ENCODE measurements around the gene MATN1.

Gene MATN1

GRCh38 chr1:30686236-30686935 is 37.0 kb downstream of the MATN1 start:
- no peak for DNase-seq
- H3K4me1 Mint-ChIP-seq (ENCODE audit: low read depth): peaks cover 7% of the 10 kb centered on the region
- H3K27ac Mint-ChIP-seq: no peak overlapping the region
- no peaks in the 10 kb centered on the region for H3K9me3 Mint-ChIP-seq
- no peaks in the 10 kb centered on the region for H3K36me3 Mint-ChIP-seq (ENCODE audit: low read depth)
- no peak overlapping the region for H3K4me3 Mint-ChIP-seq
- peaks cover 57% of the 10 kb centered on the region for H3K27me3 Mint-ChIP-seq

- H3K27me3 Mint-ChIP-seq: peaks cover 60% of the 10 kb centered on the region
- no peak overlapping the region for H3K27ac Mint-ChIP-seq
- no peaks in the 10 kb centered on the region for H3K36me3 Mint-ChIP-seq (ENCODE audit: low read depth)
- DNase-seq: no peak
- no peak overlapping the region for H3K4me3 Mint-ChIP-seq
- H3K9me3 Mint-ChIP-seq: no peaks in the 10 kb centered on the region
- peaks cover 7% of the 10 kb centered on the region for H3K4me1 Mint-ChIP-seq (ENCODE audit: low read depth)
Measured at GRCh38 chr1:30685796-30686165, 37.6 kb downstream of the MATN1 start.

- H3K36me3 Mint-ChIP-seq (ENCODE audit: low read depth): no peaks in the 10 kb centered on the region
- H3K27ac Mint-ChIP-seq: no peak overlapping the region
- DNase-seq: peak; percentile 38
- H3K4me1 Mint-ChIP-seq (ENCODE audit: low read depth): peaks cover 7% of the 10 kb centered on the region
- H3K9me3 Mint-ChIP-seq: no peaks in the 10 kb centered on the region
- H3K27me3 Mint-ChIP-seq: peaks cover 65% of the 10 kb centered on the region
- H3K4me3 Mint-ChIP-seq: peak overlapping the region; percentile 51
Measured at GRCh38 chr1:30684881-30685795, 38.2 kb downstream of the MATN1 start.

DNA sequence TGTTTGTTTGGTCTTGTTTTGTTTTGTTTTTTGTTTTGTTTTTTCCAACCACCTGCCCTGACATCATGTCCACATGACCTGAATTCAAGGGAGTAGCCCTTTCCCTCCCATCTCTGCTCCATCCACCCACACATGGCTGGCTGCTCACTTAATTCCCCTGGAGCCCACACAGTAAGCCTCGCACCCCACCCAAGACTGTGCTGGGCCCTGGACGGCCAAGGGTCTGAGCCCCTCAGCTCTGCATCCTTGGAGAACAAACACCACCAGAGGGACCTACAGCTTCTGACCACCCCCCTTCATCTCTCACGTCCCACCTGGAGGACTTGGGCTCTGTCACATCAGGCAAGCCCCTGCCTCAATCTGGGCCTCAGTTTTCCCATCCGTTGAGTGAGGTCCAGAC is 39.1 kb downstream of the MATN1 start:
- no peaks in the 10 kb centered on the region for H3K36me3 Mint-ChIP-seq (ENCODE audit: low read depth)
- no peak overlapping the region for H3K4me3 Mint-ChIP-seq
- H3K4me1 Mint-ChIP-seq (ENCODE audit: low read depth): peaks cover 7% of the 10 kb centered on the region
- no peaks in the 10 kb centered on the region for H3K9me3 Mint-ChIP-seq
- H3K27ac Mint-ChIP-seq: no peak overlapping the region
- no peak for DNase-seq
- peaks cover 65% of the 10 kb centered on the region for H3K27me3 Mint-ChIP-seq

DNA sequence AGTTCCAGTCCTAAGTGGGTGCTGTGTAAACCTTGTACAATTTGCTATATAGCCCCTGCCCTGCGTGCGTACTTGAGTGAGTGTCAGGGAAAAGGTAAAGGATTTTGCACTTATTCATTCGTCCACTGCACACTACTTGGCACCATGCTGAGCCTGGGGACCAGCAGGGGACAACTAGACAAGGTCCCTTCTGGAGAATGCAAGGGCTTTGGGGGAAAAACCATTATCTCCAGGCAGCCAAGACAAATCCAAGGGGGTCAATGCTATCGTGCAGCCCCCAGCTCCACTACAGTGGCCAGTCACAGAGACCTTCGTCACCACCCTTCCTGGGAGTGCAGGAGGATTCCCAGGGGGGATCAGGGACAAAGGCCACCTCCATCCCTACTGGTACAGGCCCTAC is 39.7 kb downstream of the MATN1 start:
- H3K4me3 Mint-ChIP-seq: no peak overlapping the region
- H3K9me3 Mint-ChIP-seq: no peaks in the 10 kb centered on the region
- no peak for DNase-seq
- peaks cover 71% of the 10 kb centered on the region for H3K27me3 Mint-ChIP-seq
- H3K27ac Mint-ChIP-seq: no peak overlapping the region
- no peaks in the 10 kb centered on the region for H3K36me3 Mint-ChIP-seq (ENCODE audit: low read depth)
- H3K4me1 Mint-ChIP-seq (ENCODE audit: low read depth): peaks cover 7% of the 10 kb centered on the region

- no peaks in the 10 kb centered on the region for H3K9me3 Mint-ChIP-seq
- peaks cover 7% of the 10 kb centered on the region for H3K4me1 Mint-ChIP-seq (ENCODE audit: low read depth)
- DNase-seq: no peak
- H3K36me3 Mint-ChIP-seq (ENCODE audit: low read depth): no peaks in the 10 kb centered on the region
- H3K27me3 Mint-ChIP-seq: peaks cover 75% of the 10 kb centered on the region
- no peak overlapping the region for H3K4me3 Mint-ChIP-seq
- H3K27ac Mint-ChIP-seq: no peak overlapping the region
Measured at GRCh38 chr1:30682396-30683275, 40.7 kb downstream of the MATN1 start.

DNA sequence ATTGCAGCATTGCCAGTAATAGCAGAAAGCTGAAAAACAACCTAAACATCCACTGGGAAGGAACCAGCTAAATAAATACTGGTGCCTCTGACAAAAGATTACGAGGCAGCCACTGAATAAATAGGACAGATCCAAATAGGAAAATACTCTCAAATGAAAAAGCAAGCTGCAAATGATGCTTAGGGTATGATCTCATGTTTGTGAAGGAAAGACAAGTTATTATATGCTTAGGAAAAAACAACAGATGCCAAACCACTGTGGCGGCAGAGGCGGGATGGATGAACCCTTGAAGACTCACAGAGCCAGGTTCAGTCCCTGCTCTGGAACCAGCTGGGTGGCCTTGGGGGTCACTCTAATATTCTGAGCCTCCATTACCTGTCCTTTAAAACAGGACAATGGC is 41.6 kb downstream of the MATN1 start:
- Mint-ChIP-seq H3K4me3 (no peak overlapping the region), H3K4me1 (ENCODE audit: low read depth) (peaks cover 7% of the 10 kb centered on the region), H3K27ac (no peak overlapping the region), H3K9me3 (no peaks in the 10 kb centered on the region), H3K27me3 (peaks cover 71% of the 10 kb centered on the region), H3K36me3 (ENCODE audit: low read depth) (no peaks in the 10 kb centered on the region)
- no peak for DNase-seq

DNA sequence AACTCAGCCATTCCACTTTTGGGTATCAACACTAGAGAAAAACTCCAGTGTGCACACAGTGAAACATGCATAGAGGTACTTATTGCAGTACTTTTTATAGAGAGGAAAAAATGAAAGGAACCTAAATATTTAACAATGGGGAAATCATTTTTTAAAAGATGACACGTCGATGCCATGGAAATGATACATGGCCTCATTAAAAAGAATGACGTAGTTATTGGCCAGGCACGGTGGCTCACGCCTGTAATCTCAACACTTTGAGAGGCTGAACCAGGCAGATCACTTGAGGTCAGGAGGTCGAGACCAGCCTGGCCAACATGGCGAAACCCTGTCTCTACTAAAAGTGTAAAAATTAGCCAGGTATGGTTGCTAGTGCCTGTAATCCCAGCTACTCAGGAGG is 42.5 kb downstream of the MATN1 start:
- DNase-seq: no peak
- H3K27ac Mint-ChIP-seq: no peak overlapping the region
- H3K4me3 Mint-ChIP-seq: no peak overlapping the region
- peaks cover 7% of the 10 kb centered on the region for H3K4me1 Mint-ChIP-seq (ENCODE audit: low read depth)
- no peaks in the 10 kb centered on the region for H3K9me3 Mint-ChIP-seq
- no peaks in the 10 kb centered on the region for H3K36me3 Mint-ChIP-seq (ENCODE audit: low read depth)
- H3K27me3 Mint-ChIP-seq: peaks cover 63% of the 10 kb centered on the region

- peaks cover 60% of the 10 kb centered on the region for H3K27me3 Mint-ChIP-seq
- no peak overlapping the region for H3K27ac Mint-ChIP-seq
- no peaks in the 10 kb centered on the region for H3K36me3 Mint-ChIP-seq (ENCODE audit: low read depth)
- H3K4me3 Mint-ChIP-seq: no peak overlapping the region
- H3K9me3 Mint-ChIP-seq: no peaks in the 10 kb centered on the region
- H3K4me1 Mint-ChIP-seq (ENCODE audit: low read depth): peaks cover 7% of the 10 kb centered on the region
- DNase-seq: no peak
Measured at GRCh38 chr1:30680429-30680828, 43.0 kb downstream of the MATN1 start.

DNA sequence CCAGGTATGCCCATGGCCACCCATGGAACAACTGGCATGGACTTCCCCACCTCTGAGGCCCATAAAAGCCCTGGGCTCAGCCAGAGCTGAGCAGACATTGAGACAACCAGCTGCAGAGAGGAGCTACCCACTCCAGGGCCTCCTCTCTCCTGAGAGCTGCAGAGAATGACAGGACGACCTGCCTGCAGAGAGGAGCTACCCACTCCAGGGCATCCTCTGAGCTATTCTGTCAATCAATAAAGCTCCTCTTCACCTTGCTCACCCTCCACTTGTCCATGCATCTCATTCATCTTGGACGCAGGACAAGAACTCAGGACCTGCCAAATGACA is 43.4 kb downstream of the MATN1 start:
- H3K36me3 Mint-ChIP-seq (ENCODE audit: low read depth): no peaks in the 10 kb centered on the region
- peaks cover 6% of the 10 kb centered on the region for H3K4me1 Mint-ChIP-seq (ENCODE audit: low read depth)
- H3K4me3 Mint-ChIP-seq: no peak overlapping the region
- no peak overlapping the region for H3K27ac Mint-ChIP-seq
- peaks cover 57% of the 10 kb centered on the region for H3K27me3 Mint-ChIP-seq
- H3K9me3 Mint-ChIP-seq: no peaks in the 10 kb centered on the region
- no peak for DNase-seq

DNA sequence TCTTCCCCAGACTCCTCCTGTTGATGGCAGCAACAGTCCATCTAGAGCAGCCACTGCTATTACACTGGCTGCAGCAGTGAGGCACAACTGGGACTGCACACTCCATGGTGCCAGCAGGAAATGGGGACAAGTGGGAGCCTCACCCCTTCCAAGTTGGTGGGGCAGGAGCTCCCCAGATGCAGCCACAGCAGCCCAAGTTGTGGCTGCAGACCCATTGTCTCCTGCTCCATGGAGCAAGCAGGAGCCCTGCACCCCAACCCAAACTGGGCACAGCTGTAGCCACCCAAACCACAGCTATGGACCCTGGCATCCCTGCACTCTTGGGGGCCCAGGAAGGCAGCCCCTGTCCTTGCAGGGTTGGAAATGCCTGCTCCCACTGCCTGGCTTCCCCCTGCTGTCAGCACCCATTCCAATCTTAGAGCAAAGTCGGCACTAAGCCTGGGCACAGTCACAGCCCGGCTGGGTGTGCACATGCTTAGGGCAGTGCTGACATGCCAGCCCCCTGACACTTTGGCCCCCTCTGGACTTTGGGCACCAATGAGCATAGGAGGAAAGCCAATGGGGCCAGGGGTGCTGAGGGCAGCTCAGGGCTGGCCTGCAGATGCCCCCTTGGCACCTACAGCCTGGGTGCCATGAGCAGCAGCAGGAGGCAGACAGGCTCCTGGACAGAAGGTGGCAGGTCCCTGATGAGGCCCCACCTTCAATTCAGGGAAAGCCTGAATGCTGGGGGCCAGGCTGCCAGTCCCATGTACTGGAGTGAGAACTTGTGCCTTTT is 44.0 kb downstream of the MATN1 start:
- H3K9me3 Mint-ChIP-seq: no peaks in the 10 kb centered on the region
- no peak for DNase-seq

DNA sequence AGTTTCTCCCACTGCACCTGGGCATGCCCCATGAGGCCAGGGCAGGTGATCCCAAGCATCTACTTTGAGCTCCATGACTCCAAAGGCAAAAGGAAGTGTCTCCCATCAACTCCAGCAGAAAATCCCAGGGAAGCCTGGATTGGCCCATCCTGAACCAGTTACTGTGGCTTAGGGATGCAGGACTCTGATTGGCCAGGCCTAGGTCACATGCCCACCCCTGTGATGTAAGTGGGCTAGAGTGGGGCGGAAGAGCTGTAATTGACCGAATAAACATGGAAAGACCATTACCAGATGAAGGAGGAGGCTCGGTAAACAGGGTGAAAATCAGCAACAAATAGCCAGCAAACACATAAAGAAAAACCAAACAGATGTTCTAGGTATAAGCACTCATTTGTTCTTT is 45.2 kb downstream of the MATN1 start:
- Mint-ChIP-seq H3K4me1 (ENCODE audit: low read depth) (no peaks in the 10 kb centered on the region), H3K27me3 (peaks cover 45% of the 10 kb centered on the region), H3K9me3 (peaks cover 7% of the 10 kb centered on the region), H3K27ac (no peak overlapping the region), H3K36me3 (ENCODE audit: low read depth) (no peaks in the 10 kb centered on the region), H3K4me3 (no peak overlapping the region)
- no peak for DNase-seq

More for the DNA sequence above, 44.0 kb downstream of the MATN1 start:
- Mint-ChIP-seq H3K4me1 (ENCODE audit: low read depth) (peaks cover 2% of the 10 kb centered on the region), H3K27me3 (peaks cover 52% of the 10 kb centered on the region), H3K27ac (no peak overlapping the region), H3K36me3 (ENCODE audit: low read depth) (no peaks in the 10 kb centered on the region), H3K4me3 (no peak overlapping the region)

- Mint-ChIP-seq H3K4me3 (no peak overlapping the region), H3K27me3 (peaks cover 40% of the 10 kb centered on the region), H3K36me3 (ENCODE audit: low read depth) (no peaks in the 10 kb centered on the region), H3K27ac (no peak overlapping the region), H3K9me3 (peaks cover 7% of the 10 kb centered on the region), H3K4me1 (ENCODE audit: low read depth) (no peaks in the 10 kb centered on the region)
- DNase-seq: no peak
Measured at GRCh38 chr1:30677471-30677870, 45.9 kb downstream of the MATN1 start.

DNA sequence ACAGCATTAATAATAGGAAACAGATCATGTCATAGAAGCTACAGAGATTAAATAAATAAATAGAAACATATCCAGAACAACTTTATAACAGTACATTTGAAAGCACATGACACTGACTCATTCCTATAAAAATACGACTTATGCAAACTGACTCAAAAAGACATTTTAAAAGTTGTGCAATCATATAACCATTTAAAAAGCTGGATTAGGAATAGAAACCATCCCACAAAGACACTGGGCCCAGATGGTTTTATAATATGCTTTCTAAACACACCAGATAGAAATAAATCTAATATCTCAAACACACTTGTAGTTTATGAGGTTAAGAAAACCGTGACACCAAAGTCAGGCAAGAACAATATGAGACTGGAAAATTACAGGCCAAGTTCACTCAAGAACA is 47.6 kb downstream of the MATN1 start:
- Mint-ChIP-seq H3K4me3 (no peak overlapping the region), H3K36me3 (ENCODE audit: low read depth) (no peaks in the 10 kb centered on the region), H3K4me1 (ENCODE audit: low read depth) (no peaks in the 10 kb centered on the region), H3K9me3 (peaks cover 7% of the 10 kb centered on the region), H3K27me3 (peaks cover 32% of the 10 kb centered on the region), H3K27ac (no peak overlapping the region)
- DNase-seq: no peak
